Measurements from ENCODE around the gene TRAM2. TPM values are rescaled to one million over a fixed set of nuclear protein-coding genes. Genes with fewer than 3 reads are reported as not detected.

TRAM2 gene
- total and polyA plus RNA-seq, 9 of the 15 experiments (the other 6 are each of a cell fraction or from before 2014, with no cell fraction given), result 2.6 to 13.3 (median 8.9) TPM

- TF ChIP-seq PKNOX1 (IDR thresholded peaks at IDR 0.05) (peak; percentile 35; the same call in 1 of the 2 replicates), ZNF232 (CRISPR knock-in tag; IDR thresholded peaks at IDR 0.05) (no peak), ZNF316 (IDR thresholded peaks at IDR 0.05) (peak; percentile 89), DPF2 (IDR thresholded peaks at IDR 0.05) (peak; percentile 67; the same call in 1 of the 2 replicates), ETS1 (conservative IDR thresholded peaks at IDR 0.05; ENCODE audit: control insufficient read depth, low read depth, low read length) (no peak), ZNF282 (CRISPR knock-in tag; IDR thresholded peaks at IDR 0.05) (no peak), SMARCA4 (IDR thresholded peaks at IDR 0.05) (0 out of 2 replicates have a peak, but pooled peaks have one; percentile 53), ZNF830 (CRISPR knock-in tag; IDR thresholded peaks at IDR 0.05) (no peak), ARID1B (IDR thresholded peaks at IDR 0.05) (peak; percentile 42), CTCFL (IDR thresholded peaks at IDR 0.05; ENCODE audit: borderline replicate concordance, insufficient read depth, low read depth, low read length, poor library complexity, severe bottlenecking) (no peak), MAFF (IDR thresholded peaks at IDR 0.05; ENCODE audit: low read length) (peak; percentile 84), FOSL1 (tag; conservative IDR thresholded peaks at IDR 0.05) (peak; percentile 91), HOXB6 (CRISPR knock-in tag; IDR thresholded peaks at IDR 0.05; ENCODE audit: borderline replicate concordance) (no peak), FUS (optimal IDR thresholded peaks at IDR 0.05; ENCODE audit: low read depth, low read length) (no peak), CEBPG (CRISPR knock-in tag; IDR thresholded peaks at IDR 0.05) (0 out of 2 replicates have a peak, but pooled peaks have one; percentile 19), CEBPG (tag; conservative IDR thresholded peaks at IDR 0.05 in 1 of 2, IDR thresholded peaks at IDR 0.05 in 1 of 2) (peak; percentile 82 to 88), BACH1 (tag; IDR thresholded peaks at IDR 0.05) (peak; percentile 70), MEIS2 (IDR thresholded peaks at IDR 0.05; ENCODE audit: partially characterized antibody) (peak; percentile 7), NFE2L1 (tag; IDR thresholded peaks at IDR 0.05; ENCODE audit: borderline replicate concordance, low read depth) (peak; percentile 74; the same call in 1 of the 2 replicates), JUND (IDR thresholded peaks at IDR 0.05; ENCODE audit: borderline replicate concordance, low read depth, low read length) (peak; percentile 64), JUND (tag; IDR thresholded peaks at IDR 0.05; ENCODE audit: borderline replicate concordance, low read depth, low read length) (peak; percentile 84; the same call in 2 of the 3 replicates), NFE2 (IDR thresholded peaks at IDR 0.05; ENCODE audit: low read depth) (peak; percentile 86), BMI1 (IDR thresholded peaks at IDR 0.05; ENCODE audit: low read length) (no peak), MTA3 (IDR thresholded peaks at IDR 0.05; ENCODE audit: borderline replicate concordance) (peak; percentile 41; the same call in 1 of the 2 replicates), ZNF780A (CRISPR knock-in tag; IDR thresholded peaks at IDR 0.05) (no peak), ZNF764 (CRISPR knock-in tag; IDR thresholded peaks at IDR 0.05; ENCODE audit: low read depth) (no peak), TCF3 (CRISPR knock-in tag; IDR thresholded peaks at IDR 0.05) (peak; percentile 29; the same call in 1 of the 2 replicates)
Observed at GRCh38 chr6:52507557-52508260, 69.2 kb downstream of the TRAM2 start (continued).
